SW480 (cell line): Measurements from ENCODE around the gene FHOD3.
"Not testable (repeated sequence)": the region's sequence is repeated elsewhere in the genome, so short reads cannot be mapped to it uniquely, and the experiment has no call there.

Experiments
- DNase-seq: peaks from one replicate; pipeline ENCODE4 v3.0.0-alpha.2; 2016; ENCODE audit warnings: low spot score

Gene FHOD3

GRCh38 chr18:36350839-36351469 lies 53.4 kb downstream of the FHOD3 start:
- no peak for DNase-seq

- no peak for DNase-seq
Measured at GRCh38 chr18:36352384-36352783, 54.9 kb downstream of the FHOD3 start.

- no peak for DNase-seq
Measured at GRCh38 chr18:36354989-36355388, 57.5 kb downstream of the FHOD3 start.

- no peak for DNase-seq
Measured at GRCh38 chr18:36355511-36355910, 58.0 kb downstream of the FHOD3 start.

GRCh38 chr18:36356741-36357140 lies 59.2 kb downstream of the FHOD3 start:
- DNase-seq, result not testable (repeated sequence)

- DNase-seq, result no peak
Measured at GRCh38 chr18:36358141-36358540, 60.6 kb downstream of the FHOD3 start.

- no peak for DNase-seq
Measured at GRCh38 chr18:36360256-36360909, 62.9 kb downstream of the FHOD3 start.

- no peak for DNase-seq
Measured at GRCh38 chr18:36364911-36365624, 67.6 kb downstream of the FHOD3 start.

GRCh38 chr18:36365836-36366775 lies 68.6 kb downstream of the FHOD3 start:
- no peak for DNase-seq

GRCh38 chr18:36366994-36367839 lies 69.7 kb downstream of the FHOD3 start:
- no peak for DNase-seq

GRCh38 chr18:36368889-36369288 lies 71.4 kb downstream of the FHOD3 start:
- DNase-seq, result no peak

GRCh38 chr18:36372903-36373311 lies 75.4 kb downstream of the FHOD3 start:
- no peak for DNase-seq

GRCh38 chr18:36374262-36374661 lies 76.7 kb downstream of the FHOD3 start:
- no peak for DNase-seq

GRCh38 chr18:36375118-36375517 lies 77.6 kb downstream of the FHOD3 start:
- DNase-seq, result no peak

GRCh38 chr18:36376361-36376760 lies 78.8 kb downstream of the FHOD3 start:
- DNase-seq, result no peak

- no peak for DNase-seq
Measured at GRCh38 chr18:36377626-36378025, 80.1 kb downstream of the FHOD3 start.

- DNase-seq, result no peak
Measured at GRCh38 chr18:36378205-36378604, 80.7 kb downstream of the FHOD3 start.

- DNase-seq, result no peak
Measured at GRCh38 chr18:36379435-36379984, 82.0 kb downstream of the FHOD3 start.

- no peak for DNase-seq
Measured at GRCh38 chr18:36380173-36380827, 82.8 kb downstream of the FHOD3 start.

GRCh38 chr18:36381075-36381474 lies 83.6 kb downstream of the FHOD3 start:
- DNase-seq, result no peak
